Activated CD4-positive, CD25-positive, alpha-beta regulatory T cell treated with anti-CD3 and anti-CD28 coated beads, Interleukin-2, amount 50 U/mL, for 16 hours (primary cell): ENCODE results near the gene ZNF670.

Experiments
- DNase-seq: peaks from one replicate; pipeline ENCODE4 v3.0.0-alpha.2; 2020; ENCODE audit warnings: low read depth, low spot score

The ZNF670 gene

DNA sequence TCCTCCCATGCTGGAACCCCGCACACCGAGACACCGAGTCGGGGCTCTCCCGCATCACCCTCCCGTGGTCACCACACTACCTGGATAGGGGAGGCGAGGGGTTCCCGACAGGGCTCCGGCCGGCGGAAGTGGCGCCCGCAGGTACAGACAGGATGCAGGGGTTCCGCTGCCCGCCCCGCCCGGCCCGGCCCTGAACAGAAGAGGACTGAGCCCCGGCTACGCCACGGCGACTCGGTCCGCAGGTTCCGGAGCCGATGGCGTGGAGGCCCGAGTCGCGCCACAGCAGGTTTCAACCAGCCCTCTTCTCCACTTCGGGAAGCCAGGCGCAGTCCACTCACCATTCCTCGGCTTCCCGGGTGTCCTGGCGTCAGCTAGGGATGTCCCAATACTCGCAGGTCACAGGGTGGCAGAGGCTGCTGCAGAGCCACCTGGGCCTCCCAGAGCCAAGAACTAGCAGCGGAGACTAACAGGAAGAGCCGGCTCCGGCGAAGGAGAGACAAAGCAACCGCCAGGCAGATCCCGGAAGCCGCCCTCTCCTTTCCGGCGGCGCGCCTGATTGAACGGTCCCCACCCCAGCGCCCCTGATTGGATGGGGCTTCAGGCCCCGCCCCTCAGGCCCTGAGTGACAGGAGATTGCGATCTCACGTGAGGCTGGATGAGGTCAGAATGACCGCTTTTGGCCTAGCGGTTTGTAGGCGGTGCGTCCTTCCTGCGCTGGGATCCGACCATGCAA lies 25.4 kb upstream of the ZNF670 start, which contains the start of gene ZNF669:
Gene ZNF669, minus strand, starts transcription at position 498 of the 733 bp plus-strand sequence. Its CDS starts 157 bp downstream, at position 341.
- peak; percentile 82 for DNase-seq

DNA sequence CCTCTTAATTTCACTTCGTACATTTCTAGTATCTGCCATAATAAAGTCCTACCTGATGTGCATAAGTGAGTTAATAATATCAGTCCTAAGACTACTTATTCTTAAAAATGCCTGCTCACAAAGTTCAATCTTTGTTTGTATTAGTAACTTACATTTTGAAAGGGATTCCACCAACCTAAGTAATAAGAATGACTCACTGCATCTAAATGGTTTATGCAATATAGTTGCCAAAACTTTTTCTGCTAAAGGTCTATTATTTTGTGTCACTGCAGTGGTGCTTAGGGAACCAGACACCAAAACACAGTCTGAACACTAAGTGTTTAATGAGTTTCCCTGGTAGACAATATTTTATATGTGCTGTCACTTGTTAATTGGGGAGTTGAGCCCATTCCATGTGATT lies 23.8 kb upstream of the ZNF670 start:
- no peak for DNase-seq

DNA sequence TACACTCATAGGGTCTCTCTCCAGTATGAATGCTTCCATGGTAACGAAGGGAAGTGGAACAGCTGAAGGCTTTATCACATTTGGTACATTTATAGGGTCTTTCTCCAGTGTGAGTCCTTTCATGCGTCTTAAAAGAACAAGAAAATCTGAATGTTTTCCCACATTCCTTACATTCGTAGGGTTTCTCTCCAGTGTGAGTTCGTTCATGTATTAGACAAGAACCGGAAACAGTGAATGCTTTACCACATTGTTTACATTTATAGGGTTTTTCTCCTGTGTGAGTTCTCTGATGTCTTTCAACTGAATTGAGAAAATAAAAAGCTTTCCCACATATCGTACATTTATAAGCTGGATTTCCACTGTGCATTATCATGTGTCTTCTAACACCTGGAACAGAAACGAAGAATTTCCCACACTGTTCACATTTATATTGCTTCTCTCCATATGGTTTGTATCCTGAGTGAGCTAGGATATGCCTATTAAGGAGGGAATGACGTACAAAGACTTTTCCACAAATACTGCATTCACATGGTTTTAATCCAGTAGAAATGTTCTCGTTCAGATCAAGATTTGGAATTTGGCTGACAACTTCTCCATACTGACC lies 22.2 kb upstream of the ZNF670 start:
- no peak for DNase-seq

DNA sequence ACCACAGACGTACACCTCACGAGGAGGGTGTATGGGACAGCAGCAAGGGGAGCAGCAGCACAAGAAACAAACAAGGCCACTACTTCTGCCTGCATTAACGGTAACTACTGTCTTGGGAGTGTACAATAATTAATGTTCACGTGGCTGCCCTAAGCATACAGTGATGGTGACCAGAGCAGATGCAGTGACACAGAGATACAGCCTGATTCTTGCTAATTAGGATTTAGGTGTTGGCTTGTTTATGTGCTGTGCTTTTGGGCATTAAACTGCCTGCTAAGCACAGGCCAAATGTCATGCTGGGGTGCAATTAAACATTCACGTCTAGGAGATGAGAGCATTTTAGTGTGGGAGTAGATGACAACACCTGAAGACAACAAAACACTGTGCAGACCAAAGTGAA lies 18.3 kb upstream of the ZNF670 start:
- DNase-seq, result no peak

DNA sequence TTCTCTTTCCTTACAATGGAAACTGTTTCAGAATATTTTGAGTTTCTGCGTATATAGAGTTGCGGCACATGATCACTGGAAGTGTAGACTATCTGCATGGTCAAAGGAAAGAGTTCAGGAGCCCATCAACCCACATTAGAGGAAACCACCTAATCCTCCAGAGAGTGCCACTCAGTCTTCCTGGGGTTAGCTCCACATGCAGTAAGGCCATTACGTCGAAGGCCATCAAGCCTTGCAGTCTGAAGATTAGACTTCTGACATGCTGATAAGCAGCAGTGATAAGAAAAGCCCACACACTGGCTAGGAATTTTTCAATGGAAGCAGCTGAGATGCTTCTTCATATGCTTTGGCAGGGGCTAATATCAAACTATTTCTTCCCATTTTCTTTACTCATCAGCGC lies 17.9 kb upstream of the ZNF670 start:
- no peak for DNase-seq

DNA sequence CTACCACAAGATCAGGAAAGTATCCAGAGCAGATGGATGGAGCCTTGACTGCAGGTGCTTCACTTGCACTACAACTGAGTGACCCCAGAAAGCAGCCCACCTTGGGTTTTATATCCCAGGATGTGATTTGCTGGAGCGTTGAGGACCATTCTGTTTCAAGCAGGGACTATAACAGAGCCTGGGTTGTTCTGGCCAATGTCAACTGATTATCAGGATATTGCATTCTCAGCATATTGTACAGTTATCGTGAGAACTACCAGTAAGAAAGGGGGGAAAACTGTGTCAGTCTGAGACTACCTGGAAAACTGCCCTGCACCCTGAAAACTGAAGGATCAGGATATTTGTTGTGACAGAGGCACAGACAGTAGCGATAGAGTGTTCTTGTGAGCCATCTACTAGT lies 17.5 kb upstream of the ZNF670 start:
- DNase-seq, result no peak

DNA sequence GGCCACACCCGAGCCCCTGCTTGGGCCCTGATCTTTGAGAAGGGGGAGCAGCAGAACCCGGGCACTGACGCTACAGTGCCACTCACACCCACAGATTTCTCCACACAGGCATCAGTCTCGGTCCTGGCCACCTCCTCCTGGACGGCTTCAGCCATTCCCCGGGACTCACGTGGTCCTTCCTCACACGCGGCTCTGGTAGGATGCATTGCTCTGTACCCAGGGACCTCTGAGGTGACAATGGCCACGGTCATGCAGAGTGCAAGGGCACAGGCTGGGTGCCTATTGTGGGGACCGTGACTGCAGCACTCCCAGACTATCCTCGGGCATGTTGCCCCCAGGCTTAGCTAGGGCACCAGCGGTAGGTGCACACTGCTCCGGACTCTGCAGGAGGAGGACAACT lies 11.8 kb upstream of the ZNF670 start:
- DNase-seq, result no peak

DNA sequence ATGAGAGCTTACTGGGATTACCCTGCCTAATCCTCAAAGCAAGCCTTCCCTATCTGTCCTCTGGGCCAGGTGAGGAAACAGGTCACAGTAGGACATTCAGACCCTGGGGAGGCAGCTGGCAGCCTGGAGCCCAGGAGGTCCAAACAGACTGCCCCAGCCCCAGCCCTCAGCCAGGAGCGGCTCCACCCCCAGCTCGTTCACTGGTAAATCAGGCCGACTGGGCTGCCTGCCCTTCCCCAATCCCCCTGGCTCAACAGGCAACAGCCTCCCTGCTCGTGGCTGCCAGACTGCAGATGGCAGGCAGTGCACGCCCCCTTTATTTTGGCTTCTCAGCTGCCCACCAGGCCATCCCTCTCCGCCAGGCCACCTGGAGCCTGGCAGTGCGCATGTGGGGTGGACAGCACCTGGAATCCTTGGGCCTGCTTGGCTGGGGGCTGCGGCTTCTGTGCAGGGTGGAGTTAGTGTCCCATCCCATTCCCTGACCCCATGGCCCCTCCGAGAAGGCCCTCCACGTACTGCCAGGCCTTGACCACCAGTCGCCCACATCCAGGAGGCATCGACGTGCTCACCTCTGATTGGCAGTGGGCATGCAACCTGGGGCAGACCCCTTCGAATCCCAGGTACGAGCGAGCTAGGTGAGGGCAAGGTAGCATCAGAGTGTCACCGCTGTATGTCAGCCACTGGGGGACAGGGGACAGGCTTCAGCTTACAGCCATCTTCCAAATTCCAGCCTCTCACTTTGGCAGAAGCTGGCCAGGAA lies 11.2 kb upstream of the ZNF670 start:
- DNase-seq, result no peak

DNA sequence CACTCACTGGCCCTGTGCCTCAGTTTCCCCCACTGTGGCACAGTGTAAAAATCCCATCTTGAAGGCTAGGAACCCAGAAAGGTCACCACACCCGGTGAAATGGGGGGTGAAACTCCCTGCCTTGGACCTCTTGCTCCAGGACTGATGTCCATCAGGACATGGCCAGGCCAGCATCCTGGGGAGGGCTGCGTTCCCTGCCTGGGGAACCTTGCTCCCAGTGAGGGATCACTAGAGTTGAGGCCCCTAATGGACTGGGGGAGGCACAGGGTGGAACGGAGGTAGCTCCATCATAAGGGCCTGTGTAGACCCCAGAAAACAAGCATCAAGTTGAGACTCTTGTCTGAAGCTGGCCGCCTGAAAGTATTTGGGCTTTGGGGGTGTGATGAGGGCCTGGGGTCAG lies 10.4 kb upstream of the ZNF670 start:
- DNase-seq, result no peak

DNA sequence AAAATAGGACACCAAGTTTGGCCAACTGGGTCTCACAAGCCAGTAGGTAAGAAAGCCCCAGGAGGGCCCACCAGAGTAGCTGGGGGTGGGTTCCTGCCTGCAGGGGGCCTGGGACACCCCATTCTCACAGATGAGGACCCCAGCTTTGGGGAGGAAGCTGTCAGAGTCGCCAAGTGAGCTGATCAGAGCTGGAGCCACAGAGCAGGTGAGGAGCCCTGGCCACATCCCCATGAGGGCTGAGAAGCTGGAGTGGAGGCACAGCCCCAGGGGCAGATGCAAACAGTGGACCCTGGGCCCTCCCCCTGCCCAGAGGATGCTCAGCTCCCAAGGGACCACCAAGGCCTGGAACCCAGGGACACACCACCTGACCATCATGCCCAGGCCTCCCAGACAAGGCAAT lies 8.6 kb upstream of the ZNF670 start:
- no peak for DNase-seq

DNA sequence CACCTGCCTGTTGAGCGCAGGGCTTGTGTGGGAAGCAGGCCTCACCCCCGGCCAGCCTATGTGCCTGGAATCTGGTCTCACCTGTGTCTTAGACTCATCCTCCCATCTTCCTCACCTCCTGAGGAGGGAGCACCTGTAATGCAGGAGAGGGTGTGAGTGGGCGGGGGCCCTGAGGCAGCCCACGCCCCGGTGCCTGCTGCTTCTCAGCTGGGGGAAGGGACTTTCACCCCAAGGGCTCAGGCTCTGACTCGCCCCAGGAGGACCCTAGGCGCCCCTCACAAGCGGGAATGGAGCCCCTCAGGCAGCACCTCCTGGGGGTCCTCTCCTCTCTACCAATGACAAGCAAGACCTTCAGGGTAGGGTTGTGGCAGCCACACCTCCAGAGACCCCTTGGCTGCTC lies 6.7 kb upstream of the ZNF670 start:
- no peak for DNase-seq

DNA sequence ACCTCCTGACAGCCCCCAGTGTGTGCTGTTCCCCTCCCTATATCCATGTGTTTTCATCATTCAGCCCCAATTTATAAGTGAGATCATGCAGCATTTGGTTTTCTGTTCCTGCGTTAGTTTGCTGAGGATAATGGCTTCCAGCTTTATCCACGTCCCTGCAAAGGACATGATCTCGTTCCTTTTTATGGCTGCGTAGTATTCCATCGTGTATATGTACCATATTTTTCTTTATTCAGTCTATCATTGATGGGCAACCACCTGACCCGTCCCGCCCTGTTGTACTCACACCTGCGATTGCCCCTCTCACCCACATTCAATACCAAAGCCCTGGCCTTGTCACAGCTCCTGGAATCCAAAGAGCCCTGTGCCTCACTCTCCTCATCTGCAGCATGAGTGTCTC lies 6.2 kb upstream of the ZNF670 start:
- DNase-seq, result no peak

DNA sequence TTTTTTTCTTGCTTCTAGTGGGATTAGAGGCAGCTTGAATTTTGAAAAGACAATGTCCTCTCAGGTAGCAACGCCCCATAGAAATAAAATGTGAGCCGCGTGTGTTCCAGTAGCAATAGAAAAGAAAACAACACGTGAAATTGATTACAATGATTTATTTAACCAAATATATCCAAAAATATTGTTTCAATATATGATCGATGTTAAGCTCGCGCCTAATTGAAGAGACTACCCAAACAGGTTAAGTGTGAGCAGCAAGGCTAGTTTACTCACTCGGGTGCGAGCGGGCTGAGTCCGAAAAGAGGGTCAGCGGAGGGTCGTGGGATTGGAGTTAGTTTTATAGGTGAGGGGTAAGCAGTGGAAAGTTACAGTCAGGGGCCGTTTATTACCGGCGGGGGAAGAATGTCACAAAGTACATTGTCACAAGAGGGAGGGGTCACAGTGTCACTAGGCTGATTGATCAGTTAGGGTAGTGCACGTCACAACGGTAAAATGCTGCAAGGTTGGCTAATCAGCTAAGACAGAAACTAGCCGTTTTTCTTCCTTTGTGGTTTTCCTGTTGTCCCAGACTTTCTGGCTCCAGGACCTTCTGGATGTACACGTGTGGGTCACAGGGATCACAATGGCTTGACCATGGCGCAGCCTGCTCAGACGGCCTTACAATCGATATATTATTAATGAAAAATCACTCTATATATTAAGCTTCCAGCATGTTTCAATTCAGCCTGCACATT lies 697 bp upstream of the ZNF670 start:
- DNase-seq, result no peak

DNA sequence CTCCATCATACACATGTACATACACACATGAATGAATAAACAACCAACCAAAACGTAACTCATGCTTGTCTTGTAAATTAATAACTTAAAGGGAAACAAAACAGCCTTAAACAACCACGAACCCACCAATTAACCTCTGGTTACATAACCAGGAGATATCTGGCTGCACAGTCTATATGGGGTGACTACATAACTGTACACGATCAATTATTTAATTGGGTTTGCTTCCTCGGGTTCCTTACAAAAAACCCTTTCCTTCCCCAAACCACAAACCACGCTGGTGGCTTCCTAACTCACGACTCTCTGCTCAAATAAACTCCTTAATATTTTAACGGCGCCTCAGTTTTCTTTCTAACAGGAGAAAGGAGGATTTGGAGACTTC lies 744 bp downstream of the ZNF670 start:
- DNase-seq, result no peak

DNA sequence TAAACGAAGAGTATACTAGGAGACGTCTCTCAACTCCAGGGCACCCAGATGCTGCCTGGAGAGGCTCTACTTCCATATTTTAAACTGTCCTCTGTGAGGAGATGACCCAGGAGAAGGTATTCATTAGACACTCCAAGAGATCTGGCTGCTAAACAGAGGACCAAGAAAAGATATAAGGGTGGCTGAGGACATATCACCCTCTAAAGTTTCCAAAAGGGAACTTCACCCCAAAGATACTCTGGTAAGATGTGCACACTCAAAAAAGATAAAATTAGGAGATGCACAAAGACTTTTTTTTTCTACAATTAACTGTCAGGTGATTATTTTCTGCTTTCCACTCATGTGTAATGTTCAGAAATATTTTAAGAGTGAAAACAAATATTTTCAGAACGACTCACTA lies 1.4 kb downstream of the ZNF670 start:
- DNase-seq, result no peak

DNA sequence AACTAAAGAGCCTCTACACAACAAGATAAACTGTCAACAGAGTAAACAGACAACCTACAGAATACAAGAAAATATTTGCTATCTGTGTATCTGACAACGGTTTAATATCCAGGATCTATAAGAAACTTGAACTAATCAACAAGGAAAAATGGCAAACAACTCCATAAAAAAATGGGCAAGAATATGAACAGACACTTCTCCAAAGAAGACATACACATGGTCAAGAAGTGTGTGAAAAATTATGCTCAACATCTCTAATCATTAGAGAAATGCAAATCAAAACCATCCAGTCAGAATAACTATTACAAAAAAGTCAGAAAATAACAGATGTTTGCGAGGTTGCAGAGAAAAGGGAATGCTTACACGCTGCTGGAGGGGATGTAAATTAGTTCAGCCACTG lies 8.0 kb downstream of the ZNF670 start:
- DNase-seq, result no peak

DNA sequence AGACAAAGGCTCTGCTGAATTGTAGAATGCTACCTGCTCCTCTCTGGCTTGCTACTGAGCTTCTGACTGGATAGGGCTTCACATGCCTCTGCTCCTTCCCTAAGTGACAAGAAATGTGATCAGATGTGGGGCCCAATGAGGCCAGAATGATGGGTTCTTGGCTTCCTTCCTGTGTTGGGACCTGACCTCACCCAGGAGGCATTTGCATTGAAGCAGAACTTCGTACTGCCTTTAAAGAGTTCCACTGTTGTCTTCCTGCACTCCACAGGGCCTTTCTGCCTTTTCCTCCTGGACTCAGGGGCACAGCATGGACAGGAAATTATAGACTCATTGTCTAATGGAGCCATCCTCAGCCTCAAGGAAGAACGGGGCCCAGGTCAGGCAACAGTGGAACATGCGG lies 14.3 kb downstream of the ZNF670 start:
- DNase-seq, result no peak

DNA sequence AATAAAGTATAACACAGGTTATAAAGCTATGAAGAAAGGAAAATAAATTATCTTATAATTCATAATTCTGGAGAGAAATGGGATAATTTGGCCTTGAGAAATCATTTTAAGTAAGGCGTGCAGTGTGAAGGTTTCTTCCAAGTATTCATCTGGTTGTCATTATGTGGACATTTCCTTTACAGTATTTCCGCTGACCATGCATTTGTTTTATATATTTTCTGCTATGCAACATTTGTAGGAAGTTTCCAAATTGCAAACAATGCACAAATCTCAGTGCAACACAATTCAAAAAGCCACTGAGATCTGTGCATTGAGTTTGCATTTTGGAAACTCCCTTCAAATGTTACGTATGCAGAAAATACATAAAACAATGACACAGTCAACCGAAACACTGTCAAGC lies 17.8 kb downstream of the ZNF670 start:
- DNase-seq, result no peak

DNA sequence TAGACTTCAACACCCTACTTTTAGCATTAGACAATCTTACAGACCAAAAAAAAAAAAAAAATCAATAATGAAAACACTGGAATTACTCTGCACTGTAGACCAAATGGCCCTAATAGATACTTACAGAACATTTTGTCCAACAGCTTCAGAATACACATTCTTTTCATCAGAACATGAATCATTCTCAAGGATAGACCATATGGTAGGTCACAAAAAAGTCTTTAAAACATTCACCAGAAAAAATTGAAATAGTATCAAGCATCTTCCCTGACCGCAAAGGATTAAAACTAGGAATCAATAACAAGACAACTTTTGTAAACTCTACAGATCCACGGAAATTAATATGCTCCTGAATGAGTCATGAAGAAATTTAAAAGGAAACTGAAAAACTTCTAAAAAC lies 22.5 kb downstream of the ZNF670 start:
- no peak for DNase-seq

DNA sequence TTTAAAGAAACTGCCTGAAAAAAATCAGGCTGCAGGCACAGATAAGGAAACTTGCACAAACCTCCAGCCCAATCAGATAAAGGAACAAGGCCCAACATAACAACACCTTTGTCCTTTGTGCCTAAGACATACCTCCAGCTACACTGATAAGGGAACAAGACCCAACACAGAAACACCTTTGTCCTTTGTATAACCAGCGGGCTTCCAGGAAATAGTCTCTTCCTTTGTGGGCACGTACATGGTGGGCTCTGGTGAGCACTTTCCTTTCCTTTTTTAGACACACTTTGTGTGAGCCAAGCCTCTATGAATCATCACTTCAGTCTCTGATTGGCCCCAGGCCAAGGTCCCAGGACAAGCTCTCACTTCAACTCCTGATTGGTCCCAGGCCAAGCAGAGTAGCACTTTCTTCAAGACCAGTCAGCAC lies 23.6 kb downstream of the ZNF670 start:
- DNase-seq, result no peak

DNA sequence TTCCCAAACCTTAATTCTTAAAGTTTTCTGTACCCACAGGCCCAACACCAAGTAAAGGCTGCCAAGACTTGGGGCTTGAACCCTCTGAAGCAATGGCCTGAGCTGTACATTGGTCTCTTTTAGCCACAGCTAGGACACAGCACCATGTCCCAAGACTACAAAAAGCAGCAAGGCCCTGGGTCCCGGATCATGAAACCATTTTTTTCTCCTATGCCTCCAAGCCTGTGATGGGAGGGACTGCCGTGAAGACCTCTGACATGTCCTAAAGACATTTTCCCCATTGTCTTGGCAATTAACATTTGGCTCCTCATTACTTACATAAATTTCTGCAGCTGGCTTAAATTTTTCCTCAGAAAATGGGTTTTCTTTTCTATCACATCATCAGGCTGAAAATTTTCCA lies 30.9 kb downstream of the ZNF670 start:
- no peak for DNase-seq

DNA sequence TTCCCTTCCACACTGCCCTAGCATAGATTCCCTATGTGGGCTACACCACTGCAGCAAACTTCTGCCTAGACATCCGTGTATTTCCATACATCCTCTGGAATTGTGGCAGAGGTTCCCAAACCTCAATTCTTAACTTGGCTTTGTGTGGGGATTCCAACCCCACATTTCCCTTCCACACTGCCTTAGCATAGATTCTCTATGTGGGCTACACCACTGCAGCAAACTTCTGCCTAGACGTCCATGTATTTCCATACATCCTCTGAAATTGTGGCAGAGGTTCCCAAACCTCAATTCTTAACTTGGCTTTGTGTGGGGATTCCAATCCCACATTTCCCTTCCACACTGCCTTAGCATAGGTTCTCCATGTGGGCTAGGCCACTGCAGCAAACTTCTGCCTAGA lies 31.4 kb downstream of the ZNF670 start:
- DNase-seq, result no peak
